MM.1S (cell line): ENCODE results near the gene MIF.
A peak's percentile ranks its signal among the peaks of the same experiment; 100 is the strongest.
"Not testable (repeated sequence)": the region's sequence is repeated elsewhere in the genome, so short reads cannot be mapped to it uniquely, and the experiment has no call there.

Experiments used
- DNase-seq: peaks from one replicate; pipeline ENCODE4 v3.0.0-alpha.2; 2015
- H2AFZ ChIP-seq: fragments of 300-600 bp; sonication (generic); 2 replicates; pipeline ENCODE4 v1.6.0; 2016; ENCODE audit warnings: antibody characterized with exemption, low read length
- H3F3A ChIP-seq: fragments of 300-600 bp; sonication (generic); 2 replicates; pipeline ENCODE4 v1.6.1; 2016; ENCODE audit warnings: mild to moderate bottlenecking, antibody characterized with exemption, low read length, moderate library complexity, mixed read lengths; ENCODE audit not compliant: insufficient read depth
- H3K27ac ChIP-seq: fragments of 300-600 bp; sonication (generic); 2 replicates; pipeline ENCODE4 v1.5.1; 2016; ENCODE audit warnings: mild to moderate bottlenecking, low read length
- H3K27me3 ChIP-seq: fragments of 300-600 bp; sonication (generic); replicated peaks from 2 replicates; pipeline ENCODE4 v1.6.0; 2016; ENCODE audit warnings: low read length; ENCODE audit not compliant: insufficient read depth
- H3K36me3 ChIP-seq: fragments of 300-600 bp; sonication (generic); replicated peaks from 2 replicates; pipeline ENCODE4 v1.6.1; 2016; ENCODE audit warnings: mild to moderate bottlenecking, low read length, mixed read lengths; ENCODE audit not compliant: insufficient read depth
- H3K4me1 ChIP-seq: fragments of 300-600 bp; sonication (generic); 2 replicates; pipeline ENCODE4 v1.6.1; 2016; ENCODE audit warnings: low read length, mixed read lengths
- H3K4me2 ChIP-seq: fragments of 300-600 bp; sonication (generic); 2 replicates; pipeline ENCODE4 v1.6.0; 2016; ENCODE audit warnings: low read depth, low read length
- H3K4me3 ChIP-seq: fragments of 300-600 bp; sonication (generic); 2 replicates; pipeline ENCODE4 v1.5.1; 2016; ENCODE audit warnings: low read length, mixed read lengths
- H3K79me2 ChIP-seq: fragments of 300-600 bp; sonication (generic); 2 replicates; pipeline ENCODE4 v1.6.1; 2016; ENCODE audit warnings: mixed run types, low read length, mixed read lengths
- H3K9ac ChIP-seq: fragments of 300-600 bp; sonication (generic); 2 replicates; pipeline ENCODE4 v1.6.1; 2016; ENCODE audit warnings: low read length, mixed read lengths
- H3K9me2 ChIP-seq: fragments of 300-600 bp; sonication (generic); replicated peaks from 2 replicates; pipeline ENCODE4 v1.6.1; 2016; ENCODE audit warnings: mild to moderate bottlenecking, low read length, mixed read lengths; ENCODE audit not compliant: insufficient read depth
- H3K9me3 ChIP-seq: fragments of 300-600 bp; sonication (generic); replicated peaks from 2 replicates; pipeline ENCODE4 v1.6.1; 2016; ENCODE audit warnings: mild to moderate bottlenecking, low read length, mixed read lengths; ENCODE audit not compliant: insufficient read depth
- H4K20me1 ChIP-seq: fragments of 300-600 bp; sonication (generic); 2 replicates; pipeline ENCODE4 v1.6.1; 2016; ENCODE audit warnings: mild to moderate bottlenecking, low read length, moderate library complexity, mixed read lengths; ENCODE audit not compliant: insufficient read depth
- EZH2 ChIP-seq: fragments of 300-600 bp; sonication (generic); optimal IDR thresholded peaks from 2 replicates; pipeline ENCODE3; 2017; ENCODE audit warnings: low read depth, mild to moderate bottlenecking, antibody characterized with exemption, low read length, mixed read lengths
- EZH2phosphoT487 ChIP-seq: fragments of 300-600 bp; sonication (generic); IDR thresholded peaks from 2 replicates; pipeline ENCODE4 v1.6.1; 2018; ENCODE audit warnings: antibody characterized with exemption, low read length
- TF ChIP-seq, protein P1 (sequence below): fragments of 300-600 bp; sonication (generic); IDR thresholded peaks from 2 replicates; pipeline ENCODE4 v1.5.1; 2016; ENCODE audit warnings: antibody characterized with exemption, low read length, mixed read lengths

Gene MIF

DNA sequence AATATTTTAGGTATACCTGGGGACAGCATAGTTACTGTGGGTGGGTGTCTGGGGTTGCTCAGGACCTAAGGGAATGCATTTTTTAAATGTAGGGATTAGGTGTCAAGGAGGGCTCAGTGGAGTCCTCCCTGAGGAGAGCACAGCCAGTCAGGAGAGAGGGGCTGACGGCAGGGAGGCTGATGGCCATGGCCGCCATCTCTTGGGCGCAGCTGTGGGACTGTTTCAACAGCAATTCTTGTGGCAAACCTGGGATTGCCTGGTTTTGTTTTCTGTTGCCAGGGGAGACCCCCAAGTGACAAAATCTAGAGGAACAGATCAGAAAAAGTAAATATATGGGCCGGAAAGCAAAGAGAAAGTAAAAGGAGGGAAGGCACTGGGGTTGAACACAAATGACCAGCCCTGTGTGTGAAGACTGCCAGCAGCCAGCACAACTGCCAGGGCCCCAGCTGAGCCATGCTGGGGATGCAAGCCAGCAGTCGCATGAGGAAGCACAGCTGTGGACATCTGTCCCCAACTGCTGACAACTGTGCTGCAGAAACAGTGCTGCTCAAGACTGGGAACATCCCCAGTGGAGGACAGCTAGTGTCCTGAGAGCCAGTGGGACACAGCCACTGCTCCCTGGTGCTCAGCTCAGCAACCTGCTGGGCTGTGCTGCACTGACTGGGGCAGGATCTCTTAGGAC is 10.5 kb downstream of the MIF start:
- Histone ChIP-seq H3K4me3 (no peak overlapping the region), H3K4me1 (peaks cover 4% of the 10 kb centered on the region), H3K27me3 (no peaks in the 10 kb centered on the region), H3K27ac (no peak overlapping the region), H3K9me2 (no peaks in the 10 kb centered on the region), H3K4me2 (peak overlapping the region; percentile 11; the same call in 1 of the 2 replicates), H3F3A (no peaks in the 10 kb centered on the region), H3K36me3 (no peaks in the 10 kb centered on the region), H3K79me2 (no peaks in the 10 kb centered on the region), H3K9me3 (no peaks in the 10 kb centered on the region), H3K9ac (no peak overlapping the region), H4K20me1 (no peaks in the 10 kb centered on the region), H2AFZ (no peak overlapping the region)
- peak; percentile 13 for DNase-seq
- TF ChIP-seq, protein P1, sequence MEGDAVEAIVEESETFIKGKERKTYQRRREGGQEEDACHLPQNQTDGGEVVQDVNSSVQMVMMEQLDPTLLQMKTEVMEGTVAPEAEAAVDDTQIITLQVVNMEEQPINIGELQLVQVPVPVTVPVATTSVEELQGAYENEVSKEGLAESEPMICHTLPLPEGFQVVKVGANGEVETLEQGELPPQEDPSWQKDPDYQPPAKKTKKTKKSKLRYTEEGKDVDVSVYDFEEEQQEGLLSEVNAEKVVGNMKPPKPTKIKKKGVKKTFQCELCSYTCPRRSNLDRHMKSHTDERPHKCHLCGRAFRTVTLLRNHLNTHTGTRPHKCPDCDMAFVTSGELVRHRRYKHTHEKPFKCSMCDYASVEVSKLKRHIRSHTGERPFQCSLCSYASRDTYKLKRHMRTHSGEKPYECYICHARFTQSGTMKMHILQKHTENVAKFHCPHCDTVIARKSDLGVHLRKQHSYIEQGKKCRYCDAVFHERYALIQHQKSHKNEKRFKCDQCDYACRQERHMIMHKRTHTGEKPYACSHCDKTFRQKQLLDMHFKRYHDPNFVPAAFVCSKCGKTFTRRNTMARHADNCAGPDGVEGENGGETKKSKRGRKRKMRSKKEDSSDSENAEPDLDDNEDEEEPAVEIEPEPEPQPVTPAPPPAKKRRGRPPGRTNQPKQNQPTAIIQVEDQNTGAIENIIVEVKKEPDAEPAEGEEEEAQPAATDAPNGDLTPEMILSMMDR: no peak
- TF ChIP-seq EZH2phosphoT487: no peak
- no peak for TF ChIP-seq EZH2

DNA sequence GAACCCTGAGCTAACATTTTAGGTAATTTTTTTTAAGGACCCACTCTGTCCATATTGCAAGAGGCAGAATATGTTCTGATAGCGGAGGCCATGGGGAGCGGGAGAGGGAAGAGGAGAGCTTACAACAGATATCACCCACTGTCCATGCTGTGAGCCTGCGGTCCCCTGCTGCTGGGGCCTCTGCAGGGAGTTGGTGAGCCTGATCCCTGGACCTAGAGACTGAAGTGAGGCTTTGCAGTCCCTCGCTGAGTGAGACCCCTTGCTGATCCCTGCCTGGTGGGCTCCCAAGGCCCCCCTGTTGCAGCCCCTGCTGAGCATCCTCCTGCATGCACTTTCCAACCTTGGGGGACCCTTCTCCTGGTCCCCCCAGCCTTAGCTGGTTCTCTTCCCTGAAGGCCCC is 12.5 kb downstream of the MIF start:
- peaks cover 6% of the 10 kb centered on the region for H3K4me1 ChIP-seq
- no peaks in the 10 kb centered on the region for H3K79me2 ChIP-seq
- no peak for TF ChIP-seq EZH2phosphoT487
- no peak for TF ChIP-seq EZH2
- TF ChIP-seq, protein P1: no peak
- H2AFZ ChIP-seq: no peak overlapping the region
- no peaks in the 10 kb centered on the region for H4K20me1 ChIP-seq
- H3K36me3 ChIP-seq: no peaks in the 10 kb centered on the region
- H3K9me3 ChIP-seq: no peaks in the 10 kb centered on the region
- H3K4me2 ChIP-seq: no peak overlapping the region
- H3K9me2 ChIP-seq: no peaks in the 10 kb centered on the region
- H3K4me3 ChIP-seq: no peak overlapping the region
- H3K27me3 ChIP-seq: no peaks in the 10 kb centered on the region
- no peak overlapping the region for H3K27ac ChIP-seq
- H3F3A ChIP-seq: no peaks in the 10 kb centered on the region
- DNase-seq: no peak
- no peak overlapping the region for H3K9ac ChIP-seq

DNA sequence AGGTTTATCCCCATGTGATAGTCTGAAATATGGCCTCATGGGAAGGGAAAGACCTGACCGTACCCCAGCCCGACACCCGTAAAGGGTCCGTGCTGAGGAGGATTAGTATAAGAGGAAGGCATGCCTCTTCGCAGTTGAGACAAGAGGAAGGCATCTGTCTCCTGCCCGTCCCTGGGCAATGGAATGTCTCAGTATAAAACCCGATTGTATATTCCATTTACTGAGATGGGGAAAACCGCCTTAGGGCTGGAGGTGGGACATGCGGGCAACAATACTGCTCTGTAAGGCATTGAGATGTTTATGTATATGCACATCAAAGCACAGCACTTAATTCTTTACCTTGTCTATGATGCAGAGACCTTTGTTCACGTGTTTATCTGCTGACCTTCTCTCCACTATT is 13.2 kb downstream of the MIF start:
- not testable (repeated sequence) for H4K20me1 ChIP-seq, H3K9ac ChIP-seq, H3K36me3 ChIP-seq, H3K9me3 ChIP-seq, H3F3A ChIP-seq, H3K27ac ChIP-seq, H3K4me2 ChIP-seq, H3K4me3 ChIP-seq, DNase-seq, H3K4me1 ChIP-seq, H2AFZ ChIP-seq, H3K9me2 ChIP-seq, H3K79me2 ChIP-seq, H3K27me3 ChIP-seq

DNA sequence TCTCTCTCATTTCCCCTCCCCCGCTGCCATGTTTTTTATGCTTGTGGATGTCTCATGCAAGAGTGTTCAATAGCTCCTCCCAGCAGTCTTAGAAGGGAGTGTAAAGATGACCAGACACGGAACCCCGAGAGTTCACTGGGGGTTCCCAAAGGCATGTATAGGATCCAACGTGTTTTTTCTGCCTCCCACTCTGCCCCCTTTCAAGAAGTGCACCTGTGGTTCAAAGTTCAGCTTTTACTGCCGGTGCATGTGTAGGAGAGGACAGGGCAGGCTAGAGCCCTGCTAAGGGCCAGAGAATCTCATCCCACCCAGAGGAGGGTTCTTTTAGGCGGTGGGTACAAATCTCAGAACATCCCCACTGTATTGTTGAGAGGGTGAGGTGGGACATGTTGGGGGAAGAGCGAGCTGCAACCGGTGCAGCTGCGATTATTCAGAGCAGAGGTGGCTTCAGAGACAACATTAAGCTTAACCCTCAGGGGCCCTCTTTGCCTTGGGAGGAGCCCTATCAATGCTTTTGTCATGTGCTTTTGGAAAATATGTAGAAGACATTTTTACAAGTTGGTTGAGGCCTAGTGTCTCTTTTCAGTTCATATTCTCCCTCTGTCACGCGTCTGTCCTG is 14.5 kb downstream of the MIF start:
- no peak overlapping the region for H3K4me3 ChIP-seq
- H4K20me1 ChIP-seq: no peaks in the 10 kb centered on the region
- no peak for DNase-seq
- H3F3A ChIP-seq: no peaks in the 10 kb centered on the region
- H3K36me3 ChIP-seq: no peaks in the 10 kb centered on the region
- H3K27ac ChIP-seq: no peak overlapping the region
- H3K9me3 ChIP-seq: no peaks in the 10 kb centered on the region
- no peak overlapping the region for H3K4me2 ChIP-seq
- no peak overlapping the region for H3K9ac ChIP-seq
- H3K27me3 ChIP-seq: no peaks in the 10 kb centered on the region
- H3K79me2 ChIP-seq: no peaks in the 10 kb centered on the region
- H2AFZ ChIP-seq: peak overlapping the region; percentile 66; the same call in 1 of the 2 replicates
- no peak for TF ChIP-seq EZH2
- TF ChIP-seq, protein P1: no peak
- no peak for TF ChIP-seq EZH2phosphoT487
- peaks cover 10% of the 10 kb centered on the region for H3K4me1 ChIP-seq
- no peaks in the 10 kb centered on the region for H3K9me2 ChIP-seq
